Fibroblast of villous mesenchyme (primary cell): ENCODE results near the gene MCC. TPM values are rescaled to one million over a fixed set of nuclear protein-coding genes. Genes with fewer than 3 reads are reported as not detected.

Experiments used
- DNase-seq: peaks from one replicate; pipeline ENCODE4 v3.0.0-alpha.2; 2010; ENCODE audit warnings: low read depth
- H3K4me3 ChIP-seq: 2 replicates; pipeline ENCODE4 v1.5.1; 2011; ENCODE audit warnings: low read depth, mild to moderate bottlenecking, low read length
- CTCF ChIP-seq: IDR thresholded peaks from 2 replicates; pipeline ENCODE4 v1.5.1; 2012; ENCODE audit warnings: low read depth, mild to moderate bottlenecking, low read length; ENCODE audit not compliant: insufficient read depth
- total RNA-seq: library from RNA; depleted of rRNA; stranded (reverse); fragments of >200 nt; gene quantifications from 2 replicates; pipeline ENCODE4 v1.2.3, GENCODE V29; 2012

MCC gene
- total RNA-seq, 1 donor: 37.6 TPM

GRCh38 chr5:113048931-113049330 lies 439.3 kb downstream of the MCC start:
- DNase-seq: no peak
- no peak overlapping the region for H3K4me3 ChIP-seq
- TF ChIP-seq CTCF: no peak

- DNase-seq: no peak
- H3K4me3 ChIP-seq: no peak overlapping the region
- TF ChIP-seq CTCF: no peak
These were observed 440.3 kb downstream of the MCC start for GRCh38 chr5:113047733-113048652.

GRCh38 chr5:113047234-113047633 lies 441.0 kb downstream of the MCC start:
- DNase-seq: peak; percentile 37
- no peak for TF ChIP-seq CTCF

GRCh38 chr5:113044776-113045465 lies 443.3 kb downstream of the MCC start:
- TF ChIP-seq CTCF: no peak
- no peak overlapping the region for H3K4me3 ChIP-seq
- DNase-seq: no peak

More at GRCh38 chr5:113047234-113047633, 441.0 kb downstream of the MCC start:
- H3K4me3 ChIP-seq: no peak overlapping the region

- no peak for DNase-seq
- TF ChIP-seq CTCF: no peak
- no peak overlapping the region for H3K4me3 ChIP-seq
These were observed 444.7 kb downstream of the MCC start for GRCh38 chr5:113043491-113043931.

GRCh38 chr5:113042491-113043243 lies 445.6 kb downstream of the MCC start:
- no peak overlapping the region for H3K4me3 ChIP-seq
- no peak for DNase-seq
- TF ChIP-seq CTCF: no peak
